ENCODE measurements around the gene ARHGAP31.

DNA sequence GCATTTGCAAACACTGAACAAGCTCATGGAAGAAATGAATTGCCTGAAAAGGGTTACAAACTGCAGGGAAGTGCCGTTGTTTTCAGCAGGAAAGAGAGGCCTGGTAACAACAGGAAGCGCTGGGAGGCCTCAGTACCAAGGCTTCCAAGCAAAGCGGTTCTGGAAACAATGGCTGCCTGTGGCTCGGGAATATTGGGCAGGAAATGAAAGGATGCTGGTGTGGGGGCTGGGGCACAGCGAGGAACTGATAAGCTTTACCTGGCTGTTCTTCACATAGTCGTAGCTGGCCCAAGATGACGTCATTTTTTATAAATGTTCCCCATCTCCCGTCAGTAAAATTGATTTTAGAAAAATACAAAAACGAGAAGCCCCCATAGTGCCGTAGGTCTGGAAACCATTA is 55.9 kb downstream of the ARHGAP31 start:
- TF ChIP-seq CTCF (IDR thresholded peaks at IDR 0.05) (no peak), POLR2A (IDR thresholded peaks at IDR 0.05) (no peak)

All from esophagus squamous epithelium (tissue), 4 donors.